Esophagus muscularis mucosa (tissue), 4 donors: ENCODE data around the gene DCC. TPM values are rescaled to one million over a fixed set of nuclear protein-coding genes. Genes with fewer than 3 reads are reported as not detected.

ENCODE experiments used
- DNase-seq: peaks from one replicate; pipeline ENCODE4 v3.0.0-alpha.2; 2017; ENCODE audit errors: extremely low spot score
- H3K27ac ChIP-seq, 4 donors: fragments of 200-600 bp; sonication (generic); replicated peaks in 1 of 4; 1 replicate in 3 of 4; 2 replicates in 1 of 4; pipeline ENCODE4 v1.5.1; 2016 to 2019; ENCODE audit warnings: mild to moderate bottlenecking in 1 of 4
- H3K27me3 ChIP-seq, 4 donors: fragments of 200-600 bp; sonication (generic); one replicate each; pipeline versions ENCODE4 v1.5.1 to v1.6.0; 2016 to 2019
- H3K36me3 ChIP-seq, 4 donors: fragments of 200-600 bp; sonication (generic); one replicate each; pipeline ENCODE4 v1.5.1; 2016 to 2019
- H3K4me1 ChIP-seq, 4 donors: fragments of 200-600 bp; sonication (generic); one replicate each; pipeline ENCODE4 v1.5.1; 2016 to 2019
- H3K4me3 ChIP-seq, 4 donors: fragments of 200-600 bp; sonication (generic); 1 replicate in 2 of 4; 2 replicates in 2 of 4; pipeline ENCODE4 v1.5.1; 2016 to 2019; ENCODE audit warnings: mild to moderate bottlenecking in 4 of 4, moderate library complexity in 1 of 4
- H3K9me3 ChIP-seq, 4 donors: fragments of 200-600 bp; sonication (generic); 1 replicate in 3 of 4; 2 replicates in 1 of 4; pipeline ENCODE4 v1.5.1; 2016 to 2019
- EP300 ChIP-seq: sonication (generic); formaldehyde crosslinking; IDR thresholded peaks from one replicate; pipeline ENCODE4 v1.6.1; 2017; ENCODE audit warnings: antibody characterized with exemption
- POLR2A ChIP-seq: fragments of 450-650 bp; IDR thresholded peaks from one replicate; pipeline ENCODE4 v1.6.1; 2017; ENCODE audit warnings: antibody characterized with exemption, moderate library complexity, mild to moderate bottlenecking, low read depth
- POLR2AphosphoS5 ChIP-seq, 2 donors: sonication (generic); formaldehyde crosslinking; IDR thresholded peaks; one replicate each; pipeline ENCODE4 v1.6.1; 2017; ENCODE audit warnings: antibody characterized with exemption in 2 of 2
- WGBS: methylation state at CpG from one replicate; pipeline ENCODE4 v1.1.5; 2018; 5-methylcytosine and 5-hydroxymethylcytosine counted together
- intact Hi-C: fragments of 100-400 bp; cut with DNase I; formaldehyde crosslinking; loops from one replicate; pipeline ENCODE4 v1.15.1; 2023
- total RNA-seq, 4 donors: library from RNA; depleted of rRNA; stranded (reverse); fragments of >200 nt; gene quantifications; one replicate each; pipeline versions ENCODE4 v1.1.0 to v1.2.1, GENCODE V29; 2016
- TF ChIP-seq, protein P1 (sequence below), 3 experiments: fragments of 200-600 bp in 2 of 3; fragments of 450-650 bp in 1 of 3; sonication (generic) in 2 of 3; IDR thresholded peaks; one replicate each; pipeline ENCODE4 v1.5.1; 2017 to 2019; ENCODE audit warnings: antibody characterized with exemption in 3 of 3, mild to moderate bottlenecking in 2 of 3, moderate library complexity in 1 of 3

DCC gene
- total RNA-seq, 4 donors from 2014 or later, result 0.46 to 0.99 (median 0.83) TPM; not detected in 1

DNA sequence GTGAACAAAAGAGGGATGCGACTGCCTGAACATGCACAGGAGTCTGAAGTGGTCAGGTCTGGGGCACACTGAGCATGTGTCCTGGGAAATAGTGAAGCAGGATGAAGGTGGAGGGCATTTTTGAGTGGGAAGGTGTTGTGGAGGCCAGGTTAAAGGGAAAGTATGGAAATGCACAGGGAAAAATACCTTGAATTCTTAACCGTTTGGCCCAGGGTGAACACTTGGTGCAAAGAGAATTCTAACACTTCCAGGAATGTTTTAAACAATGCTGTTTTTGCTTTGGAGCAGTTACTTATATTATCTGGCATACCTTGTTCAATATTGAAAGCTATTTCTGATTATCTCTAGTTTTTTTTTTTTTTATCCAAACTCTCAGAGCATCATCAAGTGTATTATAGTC is 623.5 kb downstream of the DCC start:
- H3K27ac ChIP-seq, result no peak overlapping the region
- DNase-seq, result no peak
- TF ChIP-seq, protein P1, sequence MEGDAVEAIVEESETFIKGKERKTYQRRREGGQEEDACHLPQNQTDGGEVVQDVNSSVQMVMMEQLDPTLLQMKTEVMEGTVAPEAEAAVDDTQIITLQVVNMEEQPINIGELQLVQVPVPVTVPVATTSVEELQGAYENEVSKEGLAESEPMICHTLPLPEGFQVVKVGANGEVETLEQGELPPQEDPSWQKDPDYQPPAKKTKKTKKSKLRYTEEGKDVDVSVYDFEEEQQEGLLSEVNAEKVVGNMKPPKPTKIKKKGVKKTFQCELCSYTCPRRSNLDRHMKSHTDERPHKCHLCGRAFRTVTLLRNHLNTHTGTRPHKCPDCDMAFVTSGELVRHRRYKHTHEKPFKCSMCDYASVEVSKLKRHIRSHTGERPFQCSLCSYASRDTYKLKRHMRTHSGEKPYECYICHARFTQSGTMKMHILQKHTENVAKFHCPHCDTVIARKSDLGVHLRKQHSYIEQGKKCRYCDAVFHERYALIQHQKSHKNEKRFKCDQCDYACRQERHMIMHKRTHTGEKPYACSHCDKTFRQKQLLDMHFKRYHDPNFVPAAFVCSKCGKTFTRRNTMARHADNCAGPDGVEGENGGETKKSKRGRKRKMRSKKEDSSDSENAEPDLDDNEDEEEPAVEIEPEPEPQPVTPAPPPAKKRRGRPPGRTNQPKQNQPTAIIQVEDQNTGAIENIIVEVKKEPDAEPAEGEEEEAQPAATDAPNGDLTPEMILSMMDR (IDR thresholded peaks at IDR 0.05), result no peak
- TF ChIP-seq POLR2AphosphoS5 (IDR thresholded peaks at IDR 0.05) (no peak), EP300 (no peak), POLR2A (no peak)
- no peaks in the 10 kb centered on the region for H3K36me3 ChIP-seq
- no peaks in the 10 kb centered on the region for H3K4me1 ChIP-seq
- intact Hi-C loops, result no loop called here
- WGBS, result 72% methylated on average over 2 of the region's 2 CpGs
- no peak overlapping the region for H3K4me3 ChIP-seq
- peaks cover 0 to 6% (median 0%) of the 10 kb centered on the region in 4 donors for H3K9me3 ChIP-seq
- H3K27me3 ChIP-seq, result no peaks in the 10 kb centered on the region

DNA sequence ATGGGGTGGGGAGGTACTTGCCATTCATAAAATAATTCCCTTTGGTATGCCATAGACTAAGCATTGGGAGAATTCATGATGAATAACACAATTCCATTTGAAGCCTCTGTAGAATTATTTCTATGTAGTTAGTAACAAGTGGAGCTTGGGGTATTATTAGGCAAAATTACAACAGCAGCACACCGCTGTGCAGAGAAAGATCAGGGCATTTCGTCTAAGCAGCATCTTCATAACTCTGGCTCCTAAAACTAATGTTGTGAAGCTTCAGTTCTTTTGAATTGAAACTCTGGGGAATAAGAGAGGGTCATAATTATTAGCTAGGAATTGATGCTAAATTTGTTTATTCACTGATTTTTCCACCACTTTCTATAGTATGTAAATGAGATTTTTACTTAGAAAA is 630.7 kb downstream of the DCC start:
- no peaks in the 10 kb centered on the region for H3K27me3 ChIP-seq
- TF ChIP-seq EP300 (no peak), POLR2A (no peak), POLR2AphosphoS5 (IDR thresholded peaks at IDR 0.05) (no peak)
- TF ChIP-seq, protein P1 (IDR thresholded peaks at IDR 0.05), result no peak
- no peak for DNase-seq
- 62% methylated on average over 2 of the region's 2 CpGs for WGBS
- H3K36me3 ChIP-seq, result no peaks in the 10 kb centered on the region
- no peaks in the 10 kb centered on the region for H3K9me3 ChIP-seq
- no peaks in the 10 kb centered on the region for H3K4me1 ChIP-seq
- H3K27ac ChIP-seq, result no peak overlapping the region
- intact Hi-C loops, result no loop called here
- no peak overlapping the region for H3K4me3 ChIP-seq

DNA sequence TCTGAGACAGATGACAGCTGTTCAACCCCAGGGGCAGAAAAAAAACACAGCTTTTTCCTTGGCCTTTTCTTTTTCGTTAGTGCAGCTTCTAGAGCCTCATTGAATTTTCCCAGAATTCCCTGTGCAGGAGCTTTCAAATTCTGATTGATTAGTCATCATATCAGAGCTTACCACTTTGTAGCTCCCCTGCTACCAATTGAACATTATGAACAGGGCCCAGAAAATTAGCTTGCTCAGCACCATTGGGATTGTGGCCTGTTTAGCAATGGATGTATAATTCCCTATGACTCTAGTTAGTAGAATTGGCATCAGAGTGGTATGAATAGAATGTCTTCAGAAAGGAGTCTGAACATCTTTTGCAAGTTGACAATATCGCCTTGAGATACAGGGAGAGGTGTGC is 631.1 kb downstream of the DCC start:
- intact Hi-C loops, result no loop called here
- no peaks in the 10 kb centered on the region for H3K9me3 ChIP-seq
- H3K36me3 ChIP-seq, result no peaks in the 10 kb centered on the region
- H3K4me3 ChIP-seq, result no peak overlapping the region
- H3K27ac ChIP-seq, result no peak overlapping the region
- TF ChIP-seq, protein P1 (IDR thresholded peaks at IDR 0.05), result no peak
- no peak for TF ChIP-seq EP300
- WGBS, result 60% methylated on average over 2 of the region's 2 CpGs
- no peak for DNase-seq
- H3K4me1 ChIP-seq, result no peaks in the 10 kb centered on the region
- no peaks in the 10 kb centered on the region for H3K27me3 ChIP-seq

GRCh38 chr18:52979892-52980291 is 639.9 kb downstream of the DCC start:
- no peaks in the 10 kb centered on the region for H3K27me3 ChIP-seq
- TF ChIP-seq, protein P1 (IDR thresholded peaks at IDR 0.05), result no peak
- TF ChIP-seq POLR2AphosphoS5 (IDR thresholded peaks at IDR 0.05) (no peak), EP300 (no peak), POLR2A (no peak)
- no peaks in the 10 kb centered on the region for H3K9me3 ChIP-seq
- WGBS, result 58% methylated on average over 6 of the region's 6 CpGs
- H3K4me1 ChIP-seq, result no peaks in the 10 kb centered on the region
- no peak for DNase-seq
- H3K36me3 ChIP-seq, result no peaks in the 10 kb centered on the region
- no peak overlapping the region for H3K27ac ChIP-seq
- H3K4me3 ChIP-seq, result no peak overlapping the region
- intact Hi-C loops, result no loop called here

- WGBS, result 52% methylated on average over 1 of the region's 1 CpG
- H3K27me3 ChIP-seq, result no peaks in the 10 kb centered on the region
- H3K4me3 ChIP-seq, result no peak overlapping the region
- H3K4me1 ChIP-seq, result no peaks in the 10 kb centered on the region
- H3K36me3 ChIP-seq, result no peaks in the 10 kb centered on the region
- no peak overlapping the region for H3K27ac ChIP-seq
- intact Hi-C loops, result no loop called here
- H3K9me3 ChIP-seq, result no peaks in the 10 kb centered on the region
- DNase-seq, result no peak
- TF ChIP-seq POLR2A (no peak), EP300 (no peak), POLR2AphosphoS5 (IDR thresholded peaks at IDR 0.05) (no peak)
- TF ChIP-seq, protein P1 (IDR thresholded peaks at IDR 0.05), result no peak
Observed at GRCh38 chr18:52991246-52991645, 651.2 kb downstream of the DCC start.
